Muscle of arm (tissue), 12 donors: ENCODE data around the gene CACNA1D. TPM values are rescaled to one million over a fixed set of nuclear protein-coding genes. Genes with fewer than 3 reads are reported as not detected.
"Not testable (repeated sequence)": the region's sequence is repeated elsewhere in the genome, so short reads cannot be mapped to it uniquely, and the experiment has no call there.

Experiments used
- DNase-seq: peaks from one replicate; pipeline ENCODE4 v3.0.0-alpha.2; 2013
- polyA plus RNA-seq, 12 donors: library from polyadenylated mRNA; unstranded; fragments of 120-200 nt; gene quantifications; one replicate each; pipeline ENCODE4 v1.2.1, GENCODE V29; 2013; ENCODE audit not compliant: insufficient read length in 12 of 12

CACNA1D gene
- polyA plus RNA-seq, 12 donors = 1.5 to 18.8 (median 2.2) TPM; not detected in 1

- no peak for DNase-seq
Measured at GRCh38 chr3:53571264-53571663, 76.9 kb downstream of the CACNA1D start.

- not testable (repeated sequence) for DNase-seq
Measured at GRCh38 chr3:53572184-53572583, 77.8 kb downstream of the CACNA1D start.

GRCh38 chr3:53577506-53577905 is 83.1 kb downstream of the CACNA1D start:
- peak; percentile 15 for DNase-seq

- DNase-seq = no peak
Measured at GRCh38 chr3:53579636-53580035, 85.2 kb downstream of the CACNA1D start.

- no peak for DNase-seq
Measured at GRCh38 chr3:53581671-53582070, 87.3 kb downstream of the CACNA1D start.

- DNase-seq = no peak
Measured at GRCh38 chr3:53583161-53583690, 88.8 kb downstream of the CACNA1D start.

- DNase-seq = no peak
Measured at GRCh38 chr3:53585049-53585448, 90.6 kb downstream of the CACNA1D start.

GRCh38 chr3:53585627-53586026 is 91.2 kb downstream of the CACNA1D start:
- no peak for DNase-seq

- no peak for DNase-seq
Measured at GRCh38 chr3:53588122-53588521, 93.7 kb downstream of the CACNA1D start.

- DNase-seq = no peak
Measured at GRCh38 chr3:53589201-53589600, 94.8 kb downstream of the CACNA1D start.

- DNase-seq = no peak
Measured at GRCh38 chr3:53589806-53590205, 95.4 kb downstream of the CACNA1D start.

- no peak for DNase-seq
Measured at GRCh38 chr3:53590606-53591005, 96.2 kb downstream of the CACNA1D start.

GRCh38 chr3:53591646-53592045 is 97.2 kb downstream of the CACNA1D start:
- no peak for DNase-seq

- DNase-seq = no peak
Measured at GRCh38 chr3:53592862-53593261, 98.5 kb downstream of the CACNA1D start.

- DNase-seq = no peak
Measured at GRCh38 chr3:53593611-53594010, 99.2 kb downstream of the CACNA1D start.

- no peak for DNase-seq
Measured at GRCh38 chr3:53594276-53594675, 99.9 kb downstream of the CACNA1D start.

- no peak for DNase-seq
Measured at GRCh38 chr3:53595660-53596059, 101.2 kb downstream of the CACNA1D start.

- DNase-seq = no peak
Measured at GRCh38 chr3:53597136-53597915, 102.9 kb downstream of the CACNA1D start.

GRCh38 chr3:53599771-53600170 is 105.4 kb downstream of the CACNA1D start:
- DNase-seq = no peak

GRCh38 chr3:53602866-53603265 is 108.5 kb downstream of the CACNA1D start:
- DNase-seq = no peak

GRCh38 chr3:53604232-53604631 is 109.8 kb downstream of the CACNA1D start:
- DNase-seq = no peak

GRCh38 chr3:53606793-53607192 is 112.4 kb downstream of the CACNA1D start:
- DNase-seq = no peak

GRCh38 chr3:53612508-53612907 is 118.1 kb downstream of the CACNA1D start:
- DNase-seq = no peak

GRCh38 chr3:53613125-53613524 is 118.7 kb downstream of the CACNA1D start:
- peak; percentile 7 for DNase-seq
